Gastroesophageal sphincter (tissue), 3 donors: ENCODE results near the gene STAM2.

Experiments used
- CTCF ChIP-seq, 4 experiments: fragments of 200-600 bp in 2 of 4; fragments of 450-650 bp in 2 of 4; sonication (generic) in 1 of 4; IDR thresholded peaks; one replicate each; pipeline ENCODE4 v1.5.1; 2017 to 2019; ENCODE audit warnings: antibody characterized with exemption in 4 of 4, mild to moderate bottlenecking in 2 of 4, moderate library complexity in 2 of 4
- EP300 ChIP-seq: sonication (generic); formaldehyde crosslinking; IDR thresholded peaks from one replicate; pipeline ENCODE4 v1.6.1; 2017; ENCODE audit warnings: antibody characterized with exemption, mild to moderate bottlenecking
- POLR2AphosphoS5 ChIP-seq: sonication (generic); formaldehyde crosslinking; IDR thresholded peaks from one replicate; pipeline ENCODE4 v1.6.1; 2017; ENCODE audit warnings: antibody characterized with exemption

- TF ChIP-seq CTCF (IDR thresholded peaks at IDR 0.05) = no peak
- no peak for TF ChIP-seq EP300
- no peak for TF ChIP-seq POLR2AphosphoS5
Measured at GRCh38 chr2:152198499-152198898, 22.9 kb upstream of the STAM2 start.
